Measurements from ENCODE around the gene TGFBRAP1.

GRCh38 chr2:105317937-105318336 lies 11.6 kb downstream of the TGFBRAP1 start:
- TF ChIP-seq POLR2A (IDR thresholded peaks at IDR 0.05; ENCODE audit: low read depth, low read length) (no peak), POLR2AphosphoS5 (IDR thresholded peaks at IDR 0.05; ENCODE audit: low read depth, low read length) (no peak), TAF1 (IDR thresholded peaks at IDR 0.05; ENCODE audit: borderline replicate concordance, low read depth, low read length) (no peak)

Measured in GM12892 (cell line).